Putamen (tissue), 1 donor: ENCODE measurements around the gene CNOT2.
"Not testable (repeated sequence)": the region's sequence is repeated elsewhere in the genome, so short reads cannot be mapped to it uniquely, and the experiment has no call there.

Experiments used
- DNase-seq: peaks from one replicate; pipeline ENCODE4 v3.0.0-alpha.2; 2016; ENCODE audit warnings: low spot score

The CNOT2 gene

DNA sequence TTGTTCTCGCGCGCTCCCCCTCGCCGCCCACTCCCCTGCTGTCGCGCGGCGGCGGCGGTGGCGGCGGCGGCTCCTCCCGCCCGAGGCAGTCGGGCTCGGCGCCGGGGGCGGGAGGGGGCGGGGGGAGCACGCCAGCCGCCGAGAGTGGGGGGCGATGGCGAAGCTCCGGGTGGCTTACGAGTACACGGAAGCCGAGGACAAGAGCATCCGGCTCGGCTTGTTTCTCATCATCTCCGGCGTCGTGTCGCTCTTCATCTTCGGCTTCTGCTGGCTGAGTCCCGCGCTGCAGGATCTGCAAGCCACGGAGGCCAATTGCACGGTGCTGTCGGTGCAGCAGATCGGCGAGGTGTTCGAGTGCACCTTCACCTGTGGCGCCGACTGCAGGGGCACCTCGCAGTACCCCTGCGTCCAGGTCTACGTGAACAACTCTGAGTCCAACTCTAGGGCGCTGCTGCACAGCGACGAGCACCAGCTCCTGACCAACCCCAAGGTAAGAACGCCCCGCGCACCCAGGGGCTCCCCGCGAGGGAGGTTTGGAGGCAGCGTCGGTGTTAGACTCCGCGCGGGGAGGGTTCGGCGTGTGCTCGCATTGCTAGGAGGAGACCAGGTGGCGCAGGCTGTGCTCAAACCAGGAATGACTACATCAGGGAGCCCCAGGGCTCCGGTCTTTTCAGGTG lies 123.5 kb downstream of the CNOT2 start:
- DNase-seq: peak; percentile 53

DNA sequence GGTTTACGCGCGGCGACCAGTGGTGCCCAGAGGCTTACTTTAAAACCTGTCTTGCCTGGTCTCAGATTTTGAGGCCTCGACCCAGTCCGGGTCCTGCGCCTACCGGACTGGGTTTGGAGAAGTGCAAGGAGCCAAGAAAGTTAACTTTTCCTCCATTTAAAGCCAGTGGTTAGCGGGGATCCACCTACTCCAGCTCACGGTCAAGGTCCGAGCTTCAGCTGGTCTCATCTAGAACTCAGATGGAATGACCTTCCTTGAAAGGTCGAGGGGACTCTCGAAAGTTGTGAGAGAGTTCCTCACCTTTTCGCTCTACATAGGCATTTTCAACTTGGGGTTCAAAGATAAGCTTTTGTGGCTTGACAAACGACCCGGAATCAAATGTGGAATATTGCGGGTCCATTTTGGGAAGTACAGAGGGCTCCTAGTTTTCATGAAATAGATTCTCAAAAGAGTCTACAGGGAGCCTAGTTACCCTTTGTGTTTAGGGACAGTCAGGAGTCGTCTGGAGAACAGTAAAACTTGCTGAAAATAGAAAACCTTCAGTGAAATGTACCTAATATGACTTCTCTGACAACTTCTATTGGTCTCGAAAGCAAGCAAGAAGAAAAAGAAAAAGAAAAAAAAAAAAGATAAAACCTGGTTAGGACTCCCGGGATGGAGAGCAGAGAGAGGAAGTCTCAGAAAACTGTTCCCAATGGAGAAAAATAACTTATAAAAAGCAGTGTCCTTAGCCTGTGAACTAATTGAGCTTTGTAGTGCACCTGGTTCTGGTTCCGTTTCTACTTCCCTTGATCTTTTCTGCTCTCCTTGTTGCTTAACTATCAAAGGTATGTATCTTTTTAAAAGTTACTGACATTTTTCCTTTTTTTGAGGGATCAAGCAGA lies 124.3 kb downstream of the CNOT2 start:
- DNase-seq: peak; percentile 23

- DNase-seq: no peak
Observed at GRCh38 chr12:70372881-70373280, 129.6 kb downstream of the CNOT2 start.

DNA sequence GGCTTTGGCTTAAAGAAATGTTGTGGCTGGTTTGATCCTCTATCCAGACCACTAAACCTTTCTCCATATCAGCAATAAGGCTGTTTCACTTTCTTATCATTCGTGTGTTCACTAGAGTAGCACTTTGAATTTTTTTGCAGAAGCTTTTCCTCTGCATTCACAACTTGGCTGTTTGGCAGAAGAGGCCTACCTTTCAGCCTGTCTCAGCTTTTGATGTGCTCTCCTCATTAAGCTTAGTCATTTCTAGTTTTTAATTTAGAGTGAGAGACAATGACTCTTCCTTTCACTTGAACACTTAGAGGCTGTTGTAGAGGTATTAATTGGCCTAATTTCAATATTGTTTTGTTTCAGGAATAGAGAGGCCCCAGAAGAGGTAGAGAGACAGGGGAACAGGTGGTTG lies 136.6 kb downstream of the CNOT2 start:
- no peak for DNase-seq

- no peak for DNase-seq
Observed at GRCh38 chr12:70383484-70383883, 140.3 kb downstream of the CNOT2 start.

DNA sequence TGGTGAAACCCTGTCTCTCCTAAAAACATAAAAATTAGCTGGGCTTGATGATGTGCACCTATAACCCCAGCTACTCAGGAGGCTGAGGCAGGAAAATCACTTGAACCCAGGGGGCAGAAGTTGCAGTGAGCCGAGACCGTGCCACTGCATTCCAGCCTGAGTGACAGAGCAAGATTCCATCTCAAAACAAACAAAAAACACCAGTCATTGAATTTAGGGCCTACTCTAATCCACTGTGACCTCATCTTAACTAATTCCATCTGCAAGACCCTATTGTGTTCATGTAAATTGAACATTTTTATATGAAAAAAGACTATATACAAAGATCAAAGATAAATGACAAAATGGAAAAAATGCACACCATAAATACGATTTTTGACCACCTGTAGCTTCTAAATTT lies 140.7 kb downstream of the CNOT2 start:
- no peak for DNase-seq

DNA sequence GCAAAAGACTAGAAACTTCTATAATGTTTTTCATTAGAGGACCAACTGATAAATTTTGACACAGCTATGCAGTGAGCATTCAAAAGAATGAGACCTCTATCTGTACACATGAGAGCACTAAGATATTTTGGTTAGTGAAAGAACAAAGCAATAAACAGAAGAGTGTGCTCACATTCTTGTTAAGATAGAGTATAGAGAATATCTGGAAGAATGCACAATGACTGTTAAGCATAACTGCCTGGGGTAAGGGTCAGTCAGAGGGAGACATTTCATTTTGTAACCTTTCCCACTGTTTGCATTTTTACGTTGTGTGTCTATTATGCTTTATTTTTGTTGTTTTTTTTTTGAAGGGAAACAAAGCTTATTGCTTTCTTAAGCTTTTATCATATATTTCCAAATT lies 143.5 kb downstream of the CNOT2 start:
- DNase-seq: no peak

- DNase-seq: no peak
Observed at GRCh38 chr12:70389678-70390077, 146.4 kb downstream of the CNOT2 start.

- DNase-seq: not testable (repeated sequence)
Observed at GRCh38 chr12:70392631-70393030, 149.4 kb downstream of the CNOT2 start.

DNA sequence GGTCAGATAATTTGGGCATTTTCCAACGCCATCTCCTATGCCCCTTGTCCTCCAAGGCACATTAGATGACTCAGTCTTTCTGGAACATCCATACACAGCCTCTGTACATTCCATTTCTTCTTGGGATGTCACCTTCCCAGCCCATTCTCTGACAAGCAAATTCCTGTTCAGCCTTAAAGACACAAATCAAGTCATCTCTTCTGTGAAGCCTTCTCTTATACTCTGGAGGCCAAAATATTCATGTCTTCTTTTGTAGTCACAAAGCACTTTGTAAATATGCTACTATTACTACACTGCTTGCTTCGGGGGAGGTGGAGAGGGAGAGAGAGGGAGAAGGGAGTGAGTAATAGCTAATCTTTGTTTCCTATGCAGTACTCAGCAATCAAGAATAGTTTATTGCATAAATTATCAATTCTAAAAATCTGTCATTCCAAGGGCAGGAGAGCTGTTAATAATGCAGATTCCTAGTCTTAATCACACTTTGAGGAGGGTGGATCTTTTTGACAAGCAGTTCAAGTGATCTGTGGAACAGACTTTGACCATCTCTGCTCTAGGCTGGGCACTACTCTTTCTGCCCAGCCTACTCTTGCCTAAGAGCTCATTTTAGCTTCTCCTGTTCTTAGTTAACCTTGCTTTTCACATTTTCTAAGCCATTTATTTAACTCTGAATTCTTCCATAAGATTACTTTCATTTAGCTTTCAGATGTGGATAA lies 150.7 kb downstream of the CNOT2 start:
- DNase-seq: no peak

- no peak for DNase-seq
Observed at GRCh38 chr12:70398002-70398401, 154.8 kb downstream of the CNOT2 start.

GRCh38 chr12:70398862-70399261 lies 155.6 kb downstream of the CNOT2 start:
- DNase-seq: no peak

DNA sequence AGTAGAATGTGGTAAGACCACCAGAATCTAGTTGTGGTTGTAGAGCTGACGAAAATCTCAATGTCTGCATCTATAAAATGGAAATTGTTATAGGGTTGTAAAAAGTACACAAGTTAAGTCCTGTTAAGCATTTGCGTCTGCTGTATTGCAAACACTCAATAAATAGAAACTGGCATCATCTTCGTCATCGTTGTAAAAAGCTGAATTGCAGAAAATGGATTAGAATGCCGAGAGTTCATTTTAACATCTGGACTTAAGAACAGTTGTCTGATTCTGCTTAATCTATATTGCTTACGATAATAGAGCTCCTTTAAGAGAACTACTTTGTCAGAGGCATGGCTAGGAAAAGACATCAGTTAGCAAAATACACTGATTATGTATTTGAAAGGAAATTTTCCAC lies 156.1 kb downstream of the CNOT2 start:
- no peak for DNase-seq

DNA sequence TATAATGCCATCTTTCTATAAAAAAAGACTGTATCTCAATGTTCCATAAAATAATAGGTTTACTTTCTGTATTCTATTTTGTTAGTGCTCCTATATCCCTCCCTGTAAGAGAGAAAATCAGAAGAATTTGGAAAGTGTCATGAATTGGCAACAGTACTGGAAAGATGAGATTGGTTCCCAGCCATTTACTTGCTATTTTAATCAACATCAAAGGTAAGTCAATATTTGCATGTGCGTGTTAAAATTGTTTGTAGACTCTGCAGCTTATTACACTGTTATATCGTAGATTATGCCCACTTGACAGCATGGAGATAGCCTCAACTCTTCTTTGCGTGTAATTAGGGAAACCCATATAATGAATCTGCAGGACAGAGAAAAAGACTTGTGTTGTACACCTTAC lies 156.9 kb downstream of the CNOT2 start:
- DNase-seq: no peak

DNA sequence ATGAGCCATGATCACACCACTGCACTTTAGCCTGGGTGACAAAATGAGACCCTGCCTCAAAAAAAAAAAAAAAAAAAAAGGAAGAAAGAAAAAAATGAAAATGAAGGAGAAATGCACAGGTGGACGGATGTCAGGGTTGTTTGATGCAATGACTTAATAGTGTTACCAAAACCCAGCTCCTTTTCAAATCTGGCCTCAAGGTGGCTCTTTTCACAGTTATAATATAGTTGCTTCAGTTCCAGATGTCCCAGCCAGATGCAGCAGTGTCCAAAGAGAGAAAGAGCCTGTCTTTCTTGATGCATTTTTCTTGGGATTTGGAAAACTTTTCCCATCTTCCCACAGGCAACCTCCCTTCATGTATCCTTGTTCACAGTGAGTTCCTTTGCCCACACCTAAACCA lies 159.4 kb downstream of the CNOT2 start:
- no peak for DNase-seq

GRCh38 chr12:70403826-70404225 lies 160.6 kb downstream of the CNOT2 start:
- no peak for DNase-seq
